ENCODE data around the gene USP20. TPM values are rescaled to one million over a fixed set of nuclear protein-coding genes. Genes with fewer than 3 reads are reported as not detected.

Gene USP20
- total RNA-seq, 1 experiment from 2014 or later: 22.1 TPM

GRCh38 chr9:129866394-129867135 is 31.3 kb downstream of the USP20 start:
- Histone ChIP-seq H3K9me2 (ENCODE audit: insufficient read depth) (no peaks in the 10 kb centered on the region), H3K79me2 (ENCODE audit: low read depth) (no peaks in the 10 kb centered on the region), H3K27ac (no peak overlapping the region), H3F3A (ENCODE audit: insufficient read depth, low read depth) (no peaks in the 10 kb centered on the region), H3K4me3 (no peak overlapping the region), H3K9me3 (ENCODE audit: insufficient read depth, low read depth) (no peaks in the 10 kb centered on the region), H3K36me3 (ENCODE audit: low read depth) (peaks cover 5% of the 10 kb centered on the region; the same call in 1 of the 2 replicates), H2AFZ (no peak overlapping the region), H3K27me3 (ENCODE audit: insufficient read depth, low read depth) (no peaks in the 10 kb centered on the region), H3K4me1 (replicated peaks; ENCODE audit: insufficient read depth) (no peaks in the 10 kb centered on the region), H3K4me2 (no peak overlapping the region), H4K20me1 (ENCODE audit: insufficient read depth) (no peaks in the 10 kb centered on the region)
- ChIA-PET POLR2A (ENCODE audit: unreplicated experiment) (no interaction called here), CTCF (no interaction called here)
- no peak for TF ChIP-seq EZH2 (IDR thresholded peaks at IDR 0.05; ENCODE audit: low read depth)
- no peak for TF ChIP-seq CTCF (conservative IDR thresholded peaks at IDR 0.05)
- BruUV-seq (replicated peaks): no TSS peak
- no peak for DNase-seq
- intact Hi-C loops (cut with micrococcal nuclease; ENCODE audit: unreplicated experiment): no loop called here

DNA sequence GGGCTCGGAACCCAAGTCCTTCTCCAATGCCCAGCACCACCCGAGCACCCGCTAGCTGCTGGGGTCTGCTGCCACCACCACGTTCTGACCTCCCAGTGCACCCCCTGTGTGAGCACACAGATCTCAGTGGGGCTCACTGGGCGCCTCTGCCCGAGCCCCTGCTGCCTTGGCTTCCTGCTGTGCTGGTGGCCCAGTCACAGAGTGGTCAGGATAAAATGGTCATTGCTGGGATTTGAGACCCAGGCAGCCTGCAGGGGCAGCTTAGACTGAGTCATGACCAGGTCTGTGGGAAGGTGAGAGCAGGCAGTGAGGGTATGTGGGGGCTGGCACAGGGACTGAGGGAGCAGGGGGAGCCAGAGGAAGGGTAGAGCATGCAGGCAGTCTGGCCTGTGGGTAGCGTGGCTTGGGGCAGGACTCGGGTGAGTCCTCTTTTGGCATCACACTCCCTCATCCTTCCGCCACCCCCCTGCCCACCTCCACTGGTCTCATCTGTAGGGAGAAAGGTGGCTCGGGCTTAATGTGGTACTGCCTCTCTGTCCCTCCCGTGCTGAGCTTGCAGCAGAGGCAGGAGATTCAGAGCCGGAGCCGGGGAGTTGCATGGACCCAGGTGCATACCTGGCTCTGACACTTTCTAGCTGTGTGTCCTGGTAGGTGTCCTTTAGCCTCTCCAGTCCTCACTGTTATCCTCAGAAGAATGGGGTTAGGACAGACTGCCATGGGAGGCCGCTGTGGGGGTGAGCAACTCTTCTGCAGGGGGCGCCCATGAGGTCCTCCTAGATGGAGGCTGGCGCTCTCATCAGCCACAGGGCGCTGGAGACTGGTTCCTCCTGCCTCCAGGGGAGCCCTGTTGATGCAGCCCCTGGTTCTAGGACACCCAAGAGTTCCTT is 32.1 kb downstream of the USP20 start:
- intact Hi-C loops (cut with micrococcal nuclease; ENCODE audit: unreplicated experiment): no loop called here
- no peaks in the 10 kb centered on the region for H3K4me1 ChIP-seq (replicated peaks; ENCODE audit: insufficient read depth)
- no peaks in the 10 kb centered on the region for H3K9me3 ChIP-seq (ENCODE audit: insufficient read depth, low read depth)
- no peak overlapping the region for H3K27ac ChIP-seq
- H3K9me2 ChIP-seq (ENCODE audit: insufficient read depth): no peaks in the 10 kb centered on the region
- H2AFZ ChIP-seq: no peak overlapping the region
- ChIA-PET POLR2A (ENCODE audit: unreplicated experiment) (interaction anchor here (0.6 kb wide), 1 partner anchor 27 kb away, joined by 9 read pairs; no protein-coding TSS in a partner anchor), CTCF (no interaction called here)
- no TSS peak for BruUV-seq (replicated peaks)
- no peak for TF ChIP-seq CTCF (conservative IDR thresholded peaks at IDR 0.05)
- no peak for TF ChIP-seq EZH2 (IDR thresholded peaks at IDR 0.05; ENCODE audit: low read depth)
- no peak for DNase-seq
- H4K20me1 ChIP-seq (ENCODE audit: insufficient read depth): no peaks in the 10 kb centered on the region
- no peaks in the 10 kb centered on the region for H3K27me3 ChIP-seq (ENCODE audit: insufficient read depth, low read depth)
- H3F3A ChIP-seq (ENCODE audit: insufficient read depth, low read depth): no peaks in the 10 kb centered on the region
- H3K4me2 ChIP-seq: no peak overlapping the region
- H3K4me3 ChIP-seq: no peak overlapping the region
- H3K36me3 ChIP-seq (ENCODE audit: low read depth): peaks cover 5% of the 10 kb centered on the region; the same call in 1 of the 2 replicates
- no peaks in the 10 kb centered on the region for H3K79me2 ChIP-seq (ENCODE audit: low read depth)

GRCh38 chr9:129868023-129868871 is 33.0 kb downstream of the USP20 start:
- no peaks in the 10 kb centered on the region for H4K20me1 ChIP-seq (ENCODE audit: insufficient read depth)
- POLR2A ChIA-PET (ENCODE audit: unreplicated experiment): interaction anchor here (0.6 kb wide), 1 partner anchor 28 kb away, joined by 9 read pairs; no protein-coding TSS in a partner anchor
- no peaks in the 10 kb centered on the region for H3F3A ChIP-seq (ENCODE audit: insufficient read depth, low read depth)
- H3K36me3 ChIP-seq (ENCODE audit: low read depth): peaks cover 5% of the 10 kb centered on the region; the same call in 1 of the 2 replicates
- DNase-seq: no peak
- no peaks in the 10 kb centered on the region for H3K9me2 ChIP-seq (ENCODE audit: insufficient read depth)
- BruUV-seq (replicated peaks): no TSS peak
- CTCF ChIA-PET: no interaction called here
- no peaks in the 10 kb centered on the region for H3K27me3 ChIP-seq (ENCODE audit: insufficient read depth, low read depth)
- H3K79me2 ChIP-seq (ENCODE audit: low read depth): no peaks in the 10 kb centered on the region
- no peak for TF ChIP-seq EZH2 (IDR thresholded peaks at IDR 0.05; ENCODE audit: low read depth)
- no peak for TF ChIP-seq CTCF (conservative IDR thresholded peaks at IDR 0.05)
- H3K4me2 ChIP-seq: no peak overlapping the region
- intact Hi-C loops (cut with micrococcal nuclease; ENCODE audit: unreplicated experiment): no loop called here
- no peak overlapping the region for H3K27ac ChIP-seq
- H2AFZ ChIP-seq: no peak overlapping the region
- H3K4me1 ChIP-seq (replicated peaks; ENCODE audit: insufficient read depth): no peaks in the 10 kb centered on the region
- no peak overlapping the region for H3K4me3 ChIP-seq
- H3K9me3 ChIP-seq (ENCODE audit: insufficient read depth, low read depth): no peaks in the 10 kb centered on the region

Data from PC-9 (cell line).